D721Med (cell line): Measurements from ENCODE around the gene AP1G1.
"Not testable (repeated sequence)": the region's sequence is repeated elsewhere in the genome, so short reads cannot be mapped to it uniquely, and the experiment has no call there.

Experiments
- DNase-seq: peaks from one replicate; pipeline ENCODE4 v3.0.0; 2011; ENCODE audit warnings: low spot score; ENCODE audit not compliant: insufficient read length
- FAIRE-seq: peaks from 2 replicates; lab custom pipeline; 2011; peaks lifted over from hg19 to GRCh38; lab: Jason Lieb, UNC
- TF ChIP-seq, protein P1 (sequence below): IDR thresholded peaks from 2 replicates; pipeline ENCODE4 v1.5.1; 2012; ENCODE audit warnings: mild to moderate bottlenecking, control low read depth; ENCODE audit not compliant: insufficient read depth; ENCODE audit errors: missing control alignments

Gene AP1G1

DNA sequence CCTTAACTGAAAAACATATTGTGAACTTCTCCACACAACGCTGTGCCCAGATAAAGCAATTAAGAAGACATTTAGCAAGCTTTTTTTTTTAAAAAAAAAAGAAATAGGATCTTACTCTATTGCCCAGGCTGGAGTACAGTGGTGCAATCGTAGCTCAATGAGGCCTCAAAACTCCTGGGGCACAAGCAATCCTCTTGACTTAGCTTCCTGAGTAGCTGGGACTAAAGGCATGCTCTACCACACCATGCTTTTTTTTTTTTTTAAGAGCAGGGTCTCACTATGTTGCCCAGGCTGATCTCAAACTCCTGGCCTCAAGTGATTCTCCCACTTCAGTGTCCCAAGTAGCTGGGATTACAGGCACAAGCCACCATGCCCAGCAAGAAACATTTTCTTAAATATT lies 20.1 kb downstream of the AP1G1 start:
- DNase-seq (no peak), FAIRE-seq (no peak)
- TF ChIP-seq, protein P1, sequence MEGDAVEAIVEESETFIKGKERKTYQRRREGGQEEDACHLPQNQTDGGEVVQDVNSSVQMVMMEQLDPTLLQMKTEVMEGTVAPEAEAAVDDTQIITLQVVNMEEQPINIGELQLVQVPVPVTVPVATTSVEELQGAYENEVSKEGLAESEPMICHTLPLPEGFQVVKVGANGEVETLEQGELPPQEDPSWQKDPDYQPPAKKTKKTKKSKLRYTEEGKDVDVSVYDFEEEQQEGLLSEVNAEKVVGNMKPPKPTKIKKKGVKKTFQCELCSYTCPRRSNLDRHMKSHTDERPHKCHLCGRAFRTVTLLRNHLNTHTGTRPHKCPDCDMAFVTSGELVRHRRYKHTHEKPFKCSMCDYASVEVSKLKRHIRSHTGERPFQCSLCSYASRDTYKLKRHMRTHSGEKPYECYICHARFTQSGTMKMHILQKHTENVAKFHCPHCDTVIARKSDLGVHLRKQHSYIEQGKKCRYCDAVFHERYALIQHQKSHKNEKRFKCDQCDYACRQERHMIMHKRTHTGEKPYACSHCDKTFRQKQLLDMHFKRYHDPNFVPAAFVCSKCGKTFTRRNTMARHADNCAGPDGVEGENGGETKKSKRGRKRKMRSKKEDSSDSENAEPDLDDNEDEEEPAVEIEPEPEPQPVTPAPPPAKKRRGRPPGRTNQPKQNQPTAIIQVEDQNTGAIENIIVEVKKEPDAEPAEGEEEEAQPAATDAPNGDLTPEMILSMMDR = no peak

DNA sequence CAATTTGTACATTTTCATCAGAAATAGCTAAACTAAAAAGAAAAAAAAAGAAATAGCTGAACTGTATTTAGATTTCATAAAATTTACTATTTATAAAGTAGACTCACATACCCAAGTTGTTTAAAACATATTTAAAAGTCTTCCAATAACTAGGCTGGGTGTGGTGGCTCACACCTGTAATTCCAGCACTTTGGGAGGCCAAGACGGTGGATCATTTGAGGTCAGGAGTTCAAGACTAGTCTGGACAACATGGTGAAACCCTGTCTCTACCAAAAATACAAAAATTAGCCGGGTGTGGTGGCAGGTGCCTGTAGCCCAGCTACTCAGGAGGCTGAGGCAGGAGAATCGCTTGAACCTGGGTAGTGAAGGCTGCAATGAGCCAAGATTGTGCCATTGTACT lies 23.5 kb downstream of the AP1G1 start:
- DNase-seq, FAIRE-seq: not testable (repeated sequence)

DNA sequence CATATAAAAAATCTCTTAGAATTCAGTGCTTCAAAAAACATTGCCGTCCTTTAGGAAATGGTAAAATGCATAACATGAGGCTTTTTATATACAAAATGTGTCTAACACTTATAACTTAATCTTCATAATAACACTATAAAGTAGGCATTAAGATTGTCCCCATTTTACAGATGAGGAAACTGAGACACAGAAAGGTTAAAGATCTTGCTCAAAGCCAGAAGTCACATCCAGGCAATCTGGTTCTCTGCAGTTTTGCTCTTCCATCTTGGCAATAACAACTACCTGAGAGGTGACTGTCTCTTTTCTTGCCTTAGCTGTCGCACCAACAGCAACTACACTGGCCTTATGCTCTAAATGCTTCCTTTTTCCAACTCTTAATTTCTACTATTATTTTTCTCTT lies 24.5 kb downstream of the AP1G1 start:
- DNase-seq (no peak), FAIRE-seq (no peak)
- TF ChIP-seq, protein P1 = no peak

DNA sequence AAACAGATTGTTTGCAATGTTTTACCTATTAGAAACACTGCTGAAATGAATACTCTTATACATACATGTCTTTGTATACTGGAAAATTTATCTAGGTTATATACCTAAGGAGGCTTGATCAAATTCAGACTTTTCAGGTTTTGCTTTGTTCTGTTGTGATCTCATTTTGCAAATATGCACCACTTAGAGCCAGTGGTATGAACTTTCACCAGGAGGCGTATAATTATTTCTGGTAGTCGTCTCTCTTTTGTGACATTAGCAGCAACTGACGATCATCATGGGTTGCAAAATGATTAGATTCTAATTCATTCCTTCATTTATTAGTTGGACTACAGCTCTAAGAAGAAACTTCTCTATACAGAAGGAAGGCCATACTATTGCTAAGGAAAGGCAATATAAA lies 26.9 kb downstream of the AP1G1 start:
- TF ChIP-seq, protein P1 = no peak
- no peak for FAIRE-seq
- no peak for DNase-seq

DNA sequence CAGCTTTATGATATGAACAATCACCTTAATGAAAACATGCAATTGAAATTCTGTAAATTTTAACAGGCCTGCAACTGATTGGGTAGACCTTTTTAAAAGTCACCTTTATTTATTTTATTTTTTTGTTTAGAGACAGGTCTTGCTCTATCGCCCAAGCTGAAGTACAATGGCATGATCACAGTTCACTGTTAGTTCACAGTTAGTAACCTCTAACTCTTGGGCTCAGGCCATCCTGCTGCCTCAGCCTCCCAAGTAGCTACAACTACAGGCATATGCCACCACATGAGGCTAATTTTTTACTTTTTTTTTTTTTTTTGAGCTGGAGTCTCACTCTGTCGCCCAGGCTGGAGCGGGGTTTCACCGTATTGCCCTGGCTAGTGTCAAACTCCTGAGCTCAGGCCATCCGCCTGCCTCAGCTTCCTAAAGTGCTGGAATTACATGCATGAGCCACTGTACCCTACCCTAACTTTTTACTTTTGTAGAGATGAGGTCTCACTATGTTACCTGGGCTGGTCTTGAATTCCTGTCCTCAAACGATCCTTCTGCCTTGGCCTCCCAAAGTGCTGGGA lies 28.0 kb downstream of the AP1G1 start:
- TF ChIP-seq, protein P1 = no peak
- FAIRE-seq = no peak
- DNase-seq = no peak

DNA sequence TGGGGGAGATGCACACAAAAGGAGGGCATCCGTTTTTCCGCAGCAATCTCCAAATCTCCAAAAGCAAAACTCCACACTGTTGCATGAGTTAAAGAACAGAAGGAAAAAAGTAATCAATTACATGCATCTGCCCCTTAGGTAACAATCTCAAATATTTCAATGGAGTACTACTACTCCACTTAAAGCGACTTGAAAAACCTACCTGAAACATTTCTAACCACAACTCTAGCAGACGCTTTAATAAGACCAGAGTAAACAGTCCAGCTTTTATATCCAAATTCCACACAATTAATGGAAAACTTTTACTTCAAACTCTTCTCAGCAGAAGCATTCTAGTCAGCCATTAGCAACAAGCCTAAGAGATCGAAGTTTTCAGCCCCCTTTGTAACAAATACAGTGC lies 29.9 kb downstream of the AP1G1 start:
- TF ChIP-seq, protein P1 = no peak
- DNase-seq (no peak), FAIRE-seq (no peak)

DNA sequence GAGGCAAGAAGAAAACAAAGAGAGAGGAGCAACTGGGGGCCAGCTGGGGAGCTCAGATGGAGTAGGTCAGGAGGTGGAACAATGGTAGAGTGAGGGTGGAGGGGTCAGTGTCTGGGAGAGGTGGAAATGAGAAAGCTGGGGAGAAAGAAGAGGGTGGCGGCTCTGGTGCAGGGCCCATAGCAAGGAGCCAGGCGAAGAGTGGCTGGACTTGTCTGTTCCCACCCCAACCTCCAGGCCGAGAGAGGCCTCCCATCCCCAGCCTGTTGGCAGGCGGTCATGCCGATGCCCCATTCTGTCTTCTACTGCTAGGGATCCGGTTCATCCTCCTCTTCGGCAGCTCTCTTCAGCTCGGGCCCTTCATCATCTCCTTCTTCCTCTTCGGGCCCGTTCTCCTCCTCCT lies 31.3 kb downstream of the AP1G1 start:
- TF ChIP-seq, protein P1 = no peak
- DNase-seq (no peak), FAIRE-seq (no peak)

DNA sequence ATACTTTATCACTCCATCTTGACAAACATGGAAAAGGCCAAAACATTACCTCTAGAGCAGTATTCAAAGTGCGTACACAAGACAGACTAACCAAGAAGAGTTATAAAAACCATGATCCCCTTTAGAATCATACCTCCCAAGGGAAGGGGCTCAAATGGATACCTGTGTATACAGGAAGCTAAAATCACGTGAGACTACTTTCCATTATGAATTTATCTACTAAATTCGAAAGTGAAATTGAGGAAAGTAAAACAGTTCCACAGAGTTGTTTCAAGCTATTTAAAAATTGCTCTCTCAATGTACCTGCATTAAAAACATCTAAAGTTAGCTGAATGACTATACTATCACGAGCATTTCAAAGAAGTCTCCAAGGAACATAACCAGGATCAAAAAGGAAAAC lies 32.7 kb downstream of the AP1G1 start:
- TF ChIP-seq, protein P1 = no peak
- DNase-seq = no peak
- no peak for FAIRE-seq
